Mesenchymal stem cell (in vitro differentiated cells and primary cell): ENCODE measurements around the gene PRICKLE2.
A peak's percentile ranks its signal among the peaks of the same experiment; 100 is the strongest.

ENCODE experiments used
- DNase-seq: peaks from one replicate; pipeline ENCODE4 v3.0.0-alpha.2; 2013
- H2AFZ ChIP-seq: one replicate; pipeline ENCODE4 v1.6.1; 2013; ENCODE audit warnings: low read depth, mild to moderate bottlenecking, control low read depth, inconsistent platforms, low read length, moderate library complexity
- H2AK5ac ChIP-seq: 2 replicates; pipeline ENCODE4 v1.6.1; 2013; ENCODE audit warnings: low read length, moderate library complexity, mild to moderate bottlenecking, inconsistent platforms; ENCODE audit not compliant: severe bottlenecking
- H2BK120ac ChIP-seq: one replicate; pipeline ENCODE4 v1.6.1; 2013; ENCODE audit warnings: low read depth, mild to moderate bottlenecking, inconsistent platforms, low read length, moderate library complexity
- H2BK12ac ChIP-seq, 2 experiments: one replicate each; pipeline ENCODE4 v1.6.1; 2013; ENCODE audit warnings: inconsistent platforms in 2 of 2, low read length in 2 of 2, mild to moderate bottlenecking in 2 of 2, moderate library complexity in 2 of 2, control low read depth in 1 of 2
- H2BK15ac ChIP-seq: one replicate; pipeline ENCODE4 v1.6.1; 2013; ENCODE audit warnings: mild to moderate bottlenecking, low read depth, inconsistent platforms; ENCODE audit not compliant: poor library complexity, severe bottlenecking
- H2BK5ac ChIP-seq: 2 replicates; pipeline ENCODE4 v1.6.1; 2013; ENCODE audit warnings: low read depth, mild to moderate bottlenecking, low read length, control low read depth, inconsistent platforms; ENCODE audit not compliant: poor library complexity, severe bottlenecking
- H3K14ac ChIP-seq, 2 experiments: one replicate each; pipeline ENCODE4 v1.6.1; 2013; ENCODE audit warnings: inconsistent platforms in 2 of 2, low read length in 2 of 2, control low read depth in 1 of 2, mild to moderate bottlenecking in 1 of 2, moderate library complexity in 1 of 2
- H3K18ac ChIP-seq, 2 experiments: one replicate each; pipeline ENCODE4 v1.6.1; 2013; ENCODE audit warnings: inconsistent platforms in 2 of 2, low read length in 2 of 2, control low read depth in 1 of 2, low read depth in 1 of 2, mild to moderate bottlenecking in 1 of 2
- H3K23ac ChIP-seq, 2 experiments: one replicate each; pipeline ENCODE4 v1.6.1; 2013; ENCODE audit warnings: inconsistent platforms in 2 of 2, low read length in 2 of 2, mild to moderate bottlenecking in 2 of 2, moderate library complexity in 2 of 2, control low read depth in 1 of 2
- H3K27ac ChIP-seq: 2 replicates; pipeline ENCODE4 v1.5.1; 2013; ENCODE audit warnings: mild to moderate bottlenecking, moderate library complexity, low read length, control low read depth, inconsistent platforms; ENCODE audit not compliant: poor library complexity, severe bottlenecking
- H3K27me3 ChIP-seq, 2 experiments: 2 replicates each; pipeline versions ENCODE4 v1.6.1 to v1.7.0; 2013; ENCODE audit warnings: low read length in 2 of 2, mild to moderate bottlenecking in 2 of 2, moderate library complexity in 2 of 2, control low read depth in 1 of 2, inconsistent platforms in 1 of 2; ENCODE audit not compliant: control insufficient read depth in 1 of 2, insufficient read depth in 1 of 2
- H3K36me3 ChIP-seq, 2 experiments: 2 replicates each; pipeline versions ENCODE4 v1.6.1 to v1.7.0; 2013; ENCODE audit warnings: low read length in 2 of 2, control low read depth in 1 of 2, inconsistent platforms in 1 of 2, low read depth in 1 of 2, mild to moderate bottlenecking in 1 of 2; ENCODE audit not compliant: insufficient read depth in 2 of 2, control insufficient read depth in 1 of 2
- H3K4ac ChIP-seq, 2 experiments: one replicate each; pipeline ENCODE4 v1.6.1; 2013; ENCODE audit warnings: inconsistent platforms in 2 of 2, low read length in 2 of 2, mild to moderate bottlenecking in 2 of 2, moderate library complexity in 2 of 2, control low read depth in 1 of 2, low read depth in 1 of 2
- H3K4me1 ChIP-seq: 2 replicates; pipeline ENCODE4 v1.6.1; 2013; ENCODE audit warnings: low read depth, low read length, control low read depth; ENCODE audit not compliant: control insufficient read depth, insufficient read depth
- H3K4me2 ChIP-seq: 2 replicates; pipeline ENCODE4 v1.6.1; 2013; ENCODE audit warnings: low read length, mild to moderate bottlenecking, inconsistent platforms; ENCODE audit not compliant: poor library complexity, severe bottlenecking
- H3K4me3 ChIP-seq, 2 experiments: 2 replicates each; pipeline versions ENCODE4 v1.5.1 to v1.7.0; 2013; ENCODE audit warnings: low read length in 2 of 2, mild to moderate bottlenecking in 2 of 2, control low read depth in 1 of 2, low read depth in 1 of 2; ENCODE audit not compliant: insufficient read depth in 1 of 2
- H3K79me1 ChIP-seq: replicated peaks from 2 replicates; pipeline ENCODE4 v1.6.1; 2013; ENCODE audit warnings: mild to moderate bottlenecking, control low read depth, low read length, inconsistent platforms; ENCODE audit not compliant: poor library complexity, severe bottlenecking
- H3K9ac ChIP-seq: 2 replicates; pipeline ENCODE4 v1.7.0; 2013; ENCODE audit warnings: mild to moderate bottlenecking, low read length, moderate library complexity
- H3K9me3 ChIP-seq: 2 replicates; pipeline ENCODE4 v1.7.0; 2013; ENCODE audit warnings: mild to moderate bottlenecking, low read length; ENCODE audit not compliant: control insufficient read depth
- H4K8ac ChIP-seq: one replicate; pipeline ENCODE4 v1.6.1; 2013; ENCODE audit warnings: inconsistent platforms, mild to moderate bottlenecking, low read length, moderate library complexity
- H4K91ac ChIP-seq: one replicate; pipeline ENCODE4 v1.6.1; 2013; ENCODE audit warnings: mild to moderate bottlenecking, low read length, inconsistent platforms
- WGBS: methylation state at CpG from one replicate; pipeline ENCODE4 v1.1.7; 2013; ENCODE audit warnings: mixed read lengths; 5-methylcytosine and 5-hydroxymethylcytosine counted together

The PRICKLE2 gene

DNA sequence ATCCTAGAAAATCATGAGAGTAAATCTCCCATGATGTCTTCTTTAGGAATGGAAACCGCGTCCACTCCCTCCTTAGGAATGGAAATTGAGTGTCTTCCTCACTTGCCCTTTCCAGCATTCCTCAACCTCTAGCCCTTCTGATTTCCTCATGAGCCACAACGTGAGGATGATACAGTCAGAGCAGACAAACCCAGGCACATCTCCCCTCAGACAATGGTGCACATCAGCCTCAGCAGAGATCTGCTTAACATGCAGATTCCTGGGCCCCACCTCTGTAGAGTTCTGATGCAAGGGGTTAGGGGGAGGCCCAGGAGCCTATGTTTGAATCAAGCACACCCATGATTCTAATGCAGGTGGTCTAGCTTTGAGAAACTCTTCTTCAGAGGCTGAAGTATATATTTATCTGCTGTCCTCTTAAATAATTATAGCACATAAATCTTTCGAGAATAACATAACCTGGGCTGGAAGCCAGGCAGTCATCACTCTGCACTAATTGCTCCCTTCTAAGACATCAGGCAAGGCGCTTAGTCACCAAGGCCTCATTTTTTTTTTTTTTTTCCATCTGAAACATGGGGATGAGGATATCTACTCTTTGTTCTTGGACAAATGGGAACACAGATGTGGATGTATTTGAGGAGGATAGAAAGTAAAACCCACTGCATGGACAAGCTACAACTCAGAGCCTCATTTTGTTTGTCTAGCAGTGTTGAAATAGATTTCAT is 81.7 kb downstream of the PRICKLE2 start:
- peak overlapping the region in 1 of 2 experiments; percentile 37 for H3K18ac ChIP-seq
- H3K23ac ChIP-seq, result no peak overlapping the region
- no peak overlapping the region for H3K4me2 ChIP-seq
- no peak overlapping the region for H2AFZ ChIP-seq
- 66% methylated on average over 4 of the region's 5 CpGs for WGBS
- H3K79me1 ChIP-seq, result peaks cover 26% of the 10 kb centered on the region
- no peak overlapping the region for H3K27ac ChIP-seq
- H2BK5ac ChIP-seq, result no peak overlapping the region
- no peak overlapping the region for H3K4ac ChIP-seq
- no peak overlapping the region for H3K4me3 ChIP-seq
- H3K36me3 ChIP-seq, result peaks cover 45 to 77% of the 10 kb centered on the region in 2 experiments
- no peak overlapping the region for H2BK15ac ChIP-seq
- no peak overlapping the region for H4K8ac ChIP-seq
- H3K9ac ChIP-seq, result peak overlapping the region; percentile 16
- H3K14ac ChIP-seq, result no peak overlapping the region
- peak; percentile 83 for DNase-seq
- H3K27me3 ChIP-seq, result no peaks in the 10 kb centered on the region
- no peak overlapping the region for H2BK120ac ChIP-seq
- H2BK12ac ChIP-seq, result no peak overlapping the region
- no peaks in the 10 kb centered on the region for H3K9me3 ChIP-seq
- no peak overlapping the region for H2AK5ac ChIP-seq
- peaks cover 3% of the 10 kb centered on the region for H3K4me1 ChIP-seq
- no peak overlapping the region for H4K91ac ChIP-seq

DNA sequence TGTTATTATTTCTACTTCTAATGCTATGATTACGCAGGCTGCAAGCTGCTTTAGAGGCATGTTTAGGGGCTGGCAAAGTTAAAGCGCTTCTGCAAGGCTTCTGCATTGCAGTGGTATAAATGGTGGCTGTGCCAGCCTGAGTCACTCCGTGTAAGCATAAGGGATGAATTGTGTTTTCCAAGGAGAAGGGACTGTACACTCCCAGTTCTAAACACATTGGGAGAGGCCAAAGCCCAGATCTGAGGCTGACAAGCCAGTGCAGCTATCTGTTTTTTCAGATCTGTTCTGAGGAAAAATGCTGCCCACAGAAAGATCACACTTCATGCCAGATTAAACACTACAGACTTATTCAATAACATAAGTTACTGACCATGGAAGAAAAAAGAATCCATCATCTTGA is 83.8 kb downstream of the PRICKLE2 start:
- H2AK5ac ChIP-seq, result no peak overlapping the region
- H3K79me1 ChIP-seq, result peaks cover 25% of the 10 kb centered on the region
- no peak overlapping the region for H2BK15ac ChIP-seq
- H3K14ac ChIP-seq, result no peak overlapping the region
- WGBS, result 95% methylated on average over 3 of the region's 3 CpGs
- H3K23ac ChIP-seq, result no peak overlapping the region
- no peak overlapping the region for H2BK12ac ChIP-seq
- H3K36me3 ChIP-seq, result peaks cover 40 to 70% of the 10 kb centered on the region in 2 experiments
- H2BK5ac ChIP-seq, result no peak overlapping the region
- no peak for DNase-seq
- no peak overlapping the region for H2AFZ ChIP-seq
- H3K27ac ChIP-seq, result no peak overlapping the region
- H3K27me3 ChIP-seq, result no peaks in the 10 kb centered on the region
- H4K8ac ChIP-seq, result no peak overlapping the region
- H4K91ac ChIP-seq, result no peak overlapping the region
- no peaks in the 10 kb centered on the region for H3K9me3 ChIP-seq
- no peak overlapping the region for H3K4me2 ChIP-seq
- no peak overlapping the region for H3K9ac ChIP-seq
- no peak overlapping the region for H2BK120ac ChIP-seq
- H3K4ac ChIP-seq, result no peak overlapping the region
- H3K4me3 ChIP-seq, result no peak overlapping the region
- H3K18ac ChIP-seq, result no peak overlapping the region
- peaks cover 4% of the 10 kb centered on the region for H3K4me1 ChIP-seq

GRCh38 chr3:64140651-64141050 is 84.6 kb downstream of the PRICKLE2 start:
- Histone ChIP-seq H2BK120ac (no peak overlapping the region), H3K4me2 (no peak overlapping the region), H3K9ac (no peak overlapping the region), H3K4ac (no peak overlapping the region), H2AFZ (no peak overlapping the region), H3K9me3 (no peaks in the 10 kb centered on the region), H2BK15ac (no peak overlapping the region), H3K23ac (no peak overlapping the region), H3K4me3 (no peak overlapping the region), H3K79me1 (peaks cover 25% of the 10 kb centered on the region), H3K27ac (no peak overlapping the region), H4K91ac (no peak overlapping the region), H2BK5ac (no peak overlapping the region), H3K18ac (peak overlapping the region in 1 of 2 experiments; percentile 53), H3K27me3 (no peaks in the 10 kb centered on the region), H3K36me3 (peaks cover 37 to 71% of the 10 kb centered on the region in 2 experiments), H2AK5ac (no peak overlapping the region), H2BK12ac (peak overlapping the region in 1 of 2 experiments; percentile 24), H3K14ac (no peak overlapping the region), H4K8ac (no peak overlapping the region), H3K4me1 (peaks cover 4% of the 10 kb centered on the region)
- no peak for DNase-seq
- 98% methylated on average over 4 of the region's 4 CpGs for WGBS

DNA sequence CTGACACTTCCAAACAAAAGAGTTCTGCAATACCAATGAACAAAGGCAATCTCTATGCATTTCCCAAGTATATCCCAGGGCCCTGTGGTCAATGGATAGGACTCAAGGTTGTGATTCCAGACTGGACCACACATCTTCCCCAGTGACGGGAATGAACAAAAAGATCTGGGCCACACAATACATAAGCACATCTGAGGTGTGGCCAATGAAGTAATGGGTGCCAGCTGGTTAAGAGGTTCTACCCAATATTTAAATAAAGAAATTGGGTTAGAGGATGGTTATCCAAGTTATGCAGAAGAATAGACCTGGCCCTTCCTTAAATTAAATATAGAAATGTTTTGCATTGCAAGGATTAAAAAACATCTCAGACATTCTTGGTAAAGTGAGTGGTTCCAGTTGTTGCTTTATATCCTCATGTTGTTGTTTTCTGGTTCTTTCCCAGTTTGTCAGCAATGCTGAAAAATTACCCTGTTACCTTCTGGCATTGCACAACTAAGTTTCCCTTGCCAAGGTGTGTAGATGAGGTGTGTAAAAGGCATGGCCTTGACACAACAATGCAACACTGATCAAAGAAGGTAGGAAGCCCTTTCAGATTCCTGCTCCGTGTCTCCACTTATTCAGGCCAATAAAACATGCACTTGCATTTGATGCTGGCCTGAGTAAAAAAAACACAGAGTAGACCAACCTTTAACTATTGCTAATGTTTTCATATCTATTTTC is 86.5 kb downstream of the PRICKLE2 start:
- no peak overlapping the region for H3K4me3 ChIP-seq
- no peak overlapping the region for H2BK12ac ChIP-seq
- no peak overlapping the region for H3K9ac ChIP-seq
- no peaks in the 10 kb centered on the region for H3K9me3 ChIP-seq
- peaks cover 34% of the 10 kb centered on the region for H3K79me1 ChIP-seq
- no peak overlapping the region for H4K8ac ChIP-seq
- no peak overlapping the region for H4K91ac ChIP-seq
- H2BK5ac ChIP-seq, result no peak overlapping the region
- no peak overlapping the region for H3K14ac ChIP-seq
- 97% methylated on average over 2 of the region's 2 CpGs for WGBS
- no peak overlapping the region for H3K4ac ChIP-seq
- peaks cover 42 to 77% of the 10 kb centered on the region in 2 experiments for H3K36me3 ChIP-seq
- H3K27me3 ChIP-seq, result no peaks in the 10 kb centered on the region
- H2BK120ac ChIP-seq, result no peak overlapping the region
- no peak overlapping the region for H3K23ac ChIP-seq
- no peak overlapping the region for H3K27ac ChIP-seq
- no peak overlapping the region for H2AFZ ChIP-seq
- DNase-seq, result no peak
- no peak overlapping the region for H3K4me2 ChIP-seq
- H2BK15ac ChIP-seq, result no peak overlapping the region
- H3K4me1 ChIP-seq, result peaks cover 6% of the 10 kb centered on the region
- H2AK5ac ChIP-seq, result no peak overlapping the region
- no peak overlapping the region for H3K18ac ChIP-seq
